DND-41 (cell line): ENCODE measurements around the gene NME7.

Source experiments
- CTCF ChIP-seq: IDR thresholded peaks from 2 replicates; pipeline ENCODE4 v1.5.1; 2012; ENCODE audit warnings: borderline replicate concordance, low read length, moderate library complexity, mild to moderate bottlenecking; ENCODE audit not compliant: poor library complexity, severe bottlenecking; ENCODE audit errors: extremely low read depth
- EZH2 ChIP-seq: IDR thresholded peaks from 3 replicates; pipeline ENCODE4 v1.6.1; 2012; ENCODE audit warnings: borderline replicate concordance, low read depth, mild to moderate bottlenecking, moderate library complexity, low read length, inconsistent platforms; ENCODE audit not compliant: severe bottlenecking

- TF ChIP-seq CTCF: no peak
- no peak for TF ChIP-seq EZH2
Measured at GRCh38 chr1:169143984-169144383, 223.6 kb downstream of the NME7 start.
